Smooth muscle cell (in vitro differentiated cells): ENCODE measurements around the gene LDB3. TPM values are rescaled to one million over a fixed set of nuclear protein-coding genes. Genes with fewer than 3 reads are reported as not detected.

Source experiments
- DNase-seq: peaks from one replicate; lab custom pipeline; 2025; ENCODE audit not compliant: unreplicated experiment; lab: John Stamatoyannopoulos, UW
- H2AFZ ChIP-seq: fragments of 200-600 bp; sonication (generic); 2 replicates; pipeline ENCODE4 v1.6.0; 2016; ENCODE audit warnings: antibody characterized with exemption, low read depth, mild to moderate bottlenecking
- H3F3A ChIP-seq: fragments of 200-600 bp; sonication (generic); 2 replicates; pipeline ENCODE4 v1.6.0; 2017; ENCODE audit warnings: antibody characterized with exemption, low read depth
- H3K27ac ChIP-seq: fragments of 200-600 bp; sonication (generic); 2 replicates; pipeline ENCODE4 v1.5.1; 2016; ENCODE audit warnings: low read depth, mild to moderate bottlenecking
- H3K27me3 ChIP-seq: fragments of 200-600 bp; sonication (generic); 2 replicates; pipeline ENCODE4 v1.6.1; 2016; ENCODE audit warnings: low read depth, mild to moderate bottlenecking
- H3K36me3 ChIP-seq: fragments of 200-600 bp; sonication (generic); 2 replicates; pipeline ENCODE4 v1.5.1; 2016; ENCODE audit warnings: low read depth
- H3K4me1 ChIP-seq: fragments of 200-600 bp; sonication (generic); 2 replicates; pipeline ENCODE4 v1.5.1; 2016; ENCODE audit warnings: low read depth
- H3K4me2 ChIP-seq: fragments of 200-600 bp; sonication (generic); 2 replicates; pipeline ENCODE4 v1.6.0; 2016; ENCODE audit warnings: mild to moderate bottlenecking
- H3K4me3 ChIP-seq: fragments of 200-600 bp; sonication (generic); 2 replicates; pipeline ENCODE4 v1.5.1; 2016; ENCODE audit warnings: mild to moderate bottlenecking
- H3K79me2 ChIP-seq: fragments of 200-600 bp; sonication (generic); 2 replicates; pipeline ENCODE4 v1.6.0; 2016; ENCODE audit warnings: low read depth, mild to moderate bottlenecking
- H3K9ac ChIP-seq: fragments of 200-600 bp; sonication (generic); 2 replicates; pipeline ENCODE4 v1.6.0; 2016; ENCODE audit warnings: low read depth
- H3K9me3 ChIP-seq: fragments of 200-600 bp; sonication (generic); replicated peaks from 2 replicates; pipeline ENCODE4 v1.5.1; 2016; ENCODE audit warnings: low read depth
- H4K20me1 ChIP-seq: fragments of 200-600 bp; sonication (generic); 2 replicates; pipeline ENCODE4 v1.6.0; 2016; ENCODE audit warnings: low read depth
- CTCF ChIP-seq: fragments of 200-600 bp; sonication (generic); IDR thresholded peaks from 2 replicates; pipeline ENCODE4 v1.5.1; 2017; ENCODE audit warnings: borderline replicate concordance, mild to moderate bottlenecking, antibody characterized with exemption; ENCODE audit not compliant: insufficient read depth, poor library complexity, severe bottlenecking
- WGBS: methylation state at CpG from one replicate; pipeline ENCODE4 v1.1.7; 2016; ENCODE audit warnings: low lambda C conversion rate; 5-methylcytosine and 5-hydroxymethylcytosine counted together
- polyA plus RNA-seq: library from polyadenylated mRNA; unstranded; fragments of >200 nt; fragmentation: Nextera tagmentation; extraction: Ambion mirVana; gene quantifications from 2 replicates; pipeline ENCODE4 v1.2.1, GENCODE V29; 2016
- total RNA-seq: library from RNA; depleted of rRNA; stranded (reverse); fragments of >200 nt; gene quantifications from 2 replicates; pipeline ENCODE4 v1.2.3, GENCODE V29; 2014

Gene LDB3
- total and polyA plus RNA-seq, 2 experiments from 2014 or later: 0.31 to 0.61 TPM

- DNase-seq: no peak
- 85% methylated on average over 9 of the region's 9 CpGs for WGBS
- H3K4me3 ChIP-seq: no peak overlapping the region
- TF ChIP-seq CTCF: no peak
- no peaks in the 10 kb centered on the region for H3K9me3 ChIP-seq
- H3K27ac ChIP-seq: no peak overlapping the region
- H3K4me2 ChIP-seq: no peak overlapping the region
- H3F3A ChIP-seq: no peaks in the 10 kb centered on the region
- no peaks in the 10 kb centered on the region for H4K20me1 ChIP-seq
- no peak overlapping the region for H3K9ac ChIP-seq
- H3K79me2 ChIP-seq: no peaks in the 10 kb centered on the region
- no peak overlapping the region for H2AFZ ChIP-seq
- H3K27me3 ChIP-seq: no peaks in the 10 kb centered on the region
- H3K36me3 ChIP-seq: no peaks in the 10 kb centered on the region
- peaks cover 5% of the 10 kb centered on the region for H3K4me1 ChIP-seq
Observed at GRCh38 chr10:86648704-86649427, 19.4 kb upstream of the LDB3 start.

GRCh38 chr10:86649471-86650150 lies 18.7 kb upstream of the LDB3 start:
- no peak overlapping the region for H3K4me2 ChIP-seq
- 90% methylated on average over 17 of the region's 17 CpGs for WGBS
- no peaks in the 10 kb centered on the region for H3K27me3 ChIP-seq
- no peaks in the 10 kb centered on the region for H3F3A ChIP-seq
- no peak overlapping the region for H2AFZ ChIP-seq
- TF ChIP-seq CTCF: no peak
- no peak overlapping the region for H3K27ac ChIP-seq
- H3K9me3 ChIP-seq: no peaks in the 10 kb centered on the region
- H3K36me3 ChIP-seq: no peaks in the 10 kb centered on the region
- no peaks in the 10 kb centered on the region for H4K20me1 ChIP-seq
- no peak overlapping the region for H3K9ac ChIP-seq
- H3K4me1 ChIP-seq: peaks cover 5% of the 10 kb centered on the region
- H3K79me2 ChIP-seq: no peaks in the 10 kb centered on the region
- no peak for DNase-seq
- no peak overlapping the region for H3K4me3 ChIP-seq

GRCh38 chr10:86650151-86650550 lies 18.2 kb upstream of the LDB3 start:
- Histone ChIP-seq H3K27ac (no peak overlapping the region), H4K20me1 (no peaks in the 10 kb centered on the region), H3K4me2 (no peak overlapping the region), H3K4me1 (peaks cover 5% of the 10 kb centered on the region), H2AFZ (no peak overlapping the region), H3K9ac (no peak overlapping the region), H3K27me3 (no peaks in the 10 kb centered on the region), H3K79me2 (no peaks in the 10 kb centered on the region), H3F3A (no peaks in the 10 kb centered on the region), H3K9me3 (no peaks in the 10 kb centered on the region), H3K36me3 (no peaks in the 10 kb centered on the region), H3K4me3 (no peak overlapping the region)
- no peak for TF ChIP-seq CTCF
- no peak for DNase-seq
- WGBS: 95% methylated on average over 8 of the region's 8 CpGs

GRCh38 chr10:86651021-86651471 lies 17.3 kb upstream of the LDB3 start:
- WGBS: 94% methylated on average over 7 of the region's 8 CpGs
- Histone ChIP-seq H2AFZ (no peak overlapping the region), H3F3A (no peaks in the 10 kb centered on the region)

More at GRCh38 chr10:86651021-86651471, 17.3 kb upstream of the LDB3 start:
- Histone ChIP-seq H3K9ac (no peak overlapping the region), H3K27ac (no peak overlapping the region), H3K4me3 (no peak overlapping the region), H3K4me1 (peaks cover 5% of the 10 kb centered on the region), H3K36me3 (no peaks in the 10 kb centered on the region), H3K9me3 (no peaks in the 10 kb centered on the region), H3K27me3 (no peaks in the 10 kb centered on the region), H3K4me2 (no peak overlapping the region), H3K79me2 (no peaks in the 10 kb centered on the region), H4K20me1 (no peaks in the 10 kb centered on the region)
- DNase-seq: no peak
- no peak for TF ChIP-seq CTCF
